ENCODE data around the gene IFT27.
"Not testable (repeated sequence)": the region's sequence is repeated elsewhere in the genome, so short reads cannot be mapped to it uniquely, and the experiment has no call there.

The IFT27 gene

GRCh38 chr22:36733271-36733670 lies 42.6 kb downstream of the IFT27 start:
- Histone ChIP-seq H3K9ac (ENCODE audit: low read depth, low read length, poor library complexity) (no peak overlapping the region), H3K14ac (ENCODE audit: low read length) (no peak overlapping the region), H3K18ac (ENCODE audit: low read length) (no peak overlapping the region), H3K4me3 (ENCODE audit: low read length in 2 of 2) (no peak overlapping the region), H4K8ac (ENCODE audit: low read depth, low read length) (no peak overlapping the region), H3K36me3 (replicated peaks in 1 of 2; ENCODE audit: control insufficient read depth in 2 of 2, insufficient read depth in 2 of 2, low read length in 2 of 2) (no peaks in the 10 kb centered on the region), H3K4me1 (ENCODE audit: control insufficient read depth in 2 of 2, insufficient read depth in 1 of 2, low read depth in 1 of 2, low read length in 2 of 2) (peaks cover 0 to 8% of the 10 kb centered on the region in 2 donors), H3K4me2 (ENCODE audit: insufficient read depth, low read length, poor library complexity, severe bottlenecking) (no peak overlapping the region), H2BK12ac (ENCODE audit: low read length) (no peak overlapping the region), H2BK5ac (ENCODE audit: low read length) (no peak overlapping the region), H2BK120ac (ENCODE audit: low read depth, low read length) (no peak overlapping the region), H3K4ac (ENCODE audit: low read length) (no peak overlapping the region), H2AK5ac (ENCODE audit: low read depth, low read length) (no peak overlapping the region), H4K91ac (ENCODE audit: low read depth, low read length, poor library complexity) (no peak overlapping the region), H3K27ac (replicated peaks; ENCODE audit: low read length) (no peak overlapping the region), H2AFZ (ENCODE audit: low read length) (no peak overlapping the region), H3K27me3 (ENCODE audit: control insufficient read depth in 3 of 3, insufficient read depth in 3 of 3, low read depth in 1 of 3, low read length in 3 of 3) (peaks cover 0 to 14% (median 0%) of the 10 kb centered on the region in 3 experiments), H3K79me1 (ENCODE audit: low read depth, low read length) (no peaks in the 10 kb centered on the region), H3K23ac (ENCODE audit: low read depth, low read length, poor library complexity) (no peak overlapping the region), H3K9me3 (replicated peaks in 1 of 2; ENCODE audit: control insufficient read depth in 2 of 2, insufficient read depth in 1 of 2, low read depth in 1 of 2, low read length in 2 of 2) (peaks cover 0 to 3% of the 10 kb centered on the region in 2 donors), H2BK15ac (ENCODE audit: low read length) (no peak overlapping the region)
- no CpG with 5 or more reads among the region's 3 CpGs for WGBS, 2 donors (ENCODE audit: extremely low coverage in 2 of 2, insufficient read length in 2 of 2, insufficient replicate concordance in 1 of 2)
- no peak for DNase-seq (ENCODE audit: low spot score)

- Histone ChIP-seq H3K14ac (ENCODE audit: low read length) (no peak overlapping the region), H3K79me1 (ENCODE audit: low read depth, low read length) (peaks cover 3% of the 10 kb centered on the region), H4K91ac (ENCODE audit: low read depth, low read length, poor library complexity) (no peak overlapping the region), H3K4ac (ENCODE audit: low read length) (no peak overlapping the region), H3K9ac (ENCODE audit: low read depth, low read length, poor library complexity) (no peak overlapping the region), H4K8ac (ENCODE audit: low read depth, low read length) (no peak overlapping the region), H3K9me3 (replicated peaks in 1 of 2; ENCODE audit: control insufficient read depth in 2 of 2, insufficient read depth in 1 of 2, low read depth in 1 of 2, low read length in 2 of 2) (peaks cover 0 to 7% of the 10 kb centered on the region in 2 donors), H2BK12ac (ENCODE audit: low read length) (no peak overlapping the region), H2BK5ac (ENCODE audit: low read length) (no peak overlapping the region), H3K4me2 (ENCODE audit: insufficient read depth, low read length, poor library complexity, severe bottlenecking) (no peak overlapping the region), H3K4me1 (ENCODE audit: control insufficient read depth in 2 of 2, insufficient read depth in 1 of 2, low read depth in 1 of 2, low read length in 2 of 2) (peaks cover 0 to 12% of the 10 kb centered on the region in 2 donors), H3K18ac (ENCODE audit: low read length) (no peak overlapping the region), H3K36me3 (replicated peaks in 1 of 2; ENCODE audit: control insufficient read depth in 2 of 2, insufficient read depth in 2 of 2, low read length in 2 of 2) (no peaks in the 10 kb centered on the region), H2AFZ (ENCODE audit: low read length) (no peak overlapping the region), H2BK15ac (ENCODE audit: low read length) (no peak overlapping the region), H3K4me3 (ENCODE audit: low read length in 2 of 2) (no peak overlapping the region), H3K27me3 (ENCODE audit: control insufficient read depth in 3 of 3, insufficient read depth in 3 of 3, low read depth in 1 of 3, low read length in 3 of 3) (peaks cover 0 to 18% (median 3%) of the 10 kb centered on the region in 3 experiments), H2AK5ac (ENCODE audit: low read depth, low read length) (no peak overlapping the region), H3K27ac (replicated peaks; ENCODE audit: low read length) (no peak overlapping the region), H3K23ac (ENCODE audit: low read depth, low read length, poor library complexity) (no peak overlapping the region), H2BK120ac (ENCODE audit: low read depth, low read length) (no peak overlapping the region)
- DNase-seq (ENCODE audit: low spot score): no peak
- no CpG with 5 or more reads among the region's 1 CpG for WGBS, 2 donors (ENCODE audit: extremely low coverage in 2 of 2, insufficient read length in 2 of 2, insufficient replicate concordance in 1 of 2)
Measured at GRCh38 chr22:36732609-36733008, 43.3 kb downstream of the IFT27 start.

DNA sequence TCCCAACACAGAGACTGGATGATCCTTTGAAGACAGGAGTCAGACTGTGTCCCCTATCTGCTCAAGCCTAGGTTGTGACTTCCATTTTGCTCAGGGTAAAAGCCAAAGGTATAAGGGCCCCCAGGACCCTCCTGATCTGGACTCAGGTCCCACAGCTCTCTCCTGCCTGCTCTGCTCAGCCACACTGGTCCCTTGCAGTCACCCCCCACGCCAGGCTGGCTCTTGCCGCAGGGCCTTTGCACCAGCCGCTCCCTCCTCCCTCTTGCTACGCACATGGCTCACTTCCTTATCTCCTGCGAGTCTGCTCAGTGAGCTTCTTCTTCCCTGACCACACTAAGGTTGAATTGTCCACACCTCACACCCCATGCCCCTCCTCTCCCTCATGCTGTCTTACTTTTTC lies 44.0 kb downstream of the IFT27 start:
- H3K4me2 ChIP-seq (ENCODE audit: insufficient read depth, low read length, poor library complexity, severe bottlenecking): no peak overlapping the region
- no peak overlapping the region for H2BK5ac ChIP-seq (ENCODE audit: low read length)
- no peaks in the 10 kb centered on the region for H3K36me3 ChIP-seq (replicated peaks in 1 of 2; ENCODE audit: control insufficient read depth in 2 of 2, insufficient read depth in 2 of 2, low read length in 2 of 2)
- H3K27ac ChIP-seq (replicated peaks; ENCODE audit: low read length): no peak overlapping the region
- no peak overlapping the region for H2AK5ac ChIP-seq (ENCODE audit: low read depth, low read length)
- peak overlapping the region; percentile 34 for H3K23ac ChIP-seq (ENCODE audit: low read depth, low read length, poor library complexity)
- peaks cover 0 to 22% (median 3%) of the 10 kb centered on the region in 3 experiments for H3K27me3 ChIP-seq (ENCODE audit: control insufficient read depth in 3 of 3, insufficient read depth in 3 of 3, low read depth in 1 of 3, low read length in 3 of 3)
- no peak overlapping the region for H2AFZ ChIP-seq (ENCODE audit: low read length)
- no peak for DNase-seq (ENCODE audit: low spot score)
- H3K4ac ChIP-seq (ENCODE audit: low read length): no peak overlapping the region
- H3K4me1 ChIP-seq (ENCODE audit: control insufficient read depth in 2 of 2, insufficient read depth in 1 of 2, low read depth in 1 of 2, low read length in 2 of 2): peaks cover 0 to 12% of the 10 kb centered on the region in 2 donors
- no peak overlapping the region for H4K8ac ChIP-seq (ENCODE audit: low read depth, low read length)
- H3K9ac ChIP-seq (ENCODE audit: low read depth, low read length, poor library complexity): no peak overlapping the region
- no peak overlapping the region for H2BK12ac ChIP-seq (ENCODE audit: low read length)
- H2BK120ac ChIP-seq (ENCODE audit: low read depth, low read length): no peak overlapping the region
- H2BK15ac ChIP-seq (ENCODE audit: low read length): no peak overlapping the region
- peaks cover 3% of the 10 kb centered on the region for H3K79me1 ChIP-seq (ENCODE audit: low read depth, low read length)
- no peak overlapping the region for H3K4me3 ChIP-seq (ENCODE audit: low read length in 2 of 2)
- H3K18ac ChIP-seq (ENCODE audit: low read length): no peak overlapping the region
- H3K14ac ChIP-seq (ENCODE audit: low read length): no peak overlapping the region
- WGBS, 2 donors (ENCODE audit: extremely low coverage in 2 of 2, insufficient read length in 2 of 2, insufficient replicate concordance in 1 of 2): no CpG with 5 or more reads among the region's 5 CpGs
- H3K9me3 ChIP-seq (replicated peaks in 1 of 2; ENCODE audit: control insufficient read depth in 2 of 2, insufficient read depth in 1 of 2, low read depth in 1 of 2, low read length in 2 of 2): peaks cover 0 to 7% of the 10 kb centered on the region in 2 donors
- H4K91ac ChIP-seq (ENCODE audit: low read depth, low read length, poor library complexity): no peak overlapping the region

GRCh38 chr22:36731321-36731720 lies 44.6 kb downstream of the IFT27 start:
- not testable (repeated sequence) for H2BK5ac ChIP-seq (ENCODE audit: low read length); H2BK15ac ChIP-seq (ENCODE audit: low read length); H3K4me2 ChIP-seq (ENCODE audit: insufficient read depth, low read length, poor library complexity, severe bottlenecking); H4K8ac ChIP-seq (ENCODE audit: low read depth, low read length); H3K9me3 ChIP-seq (replicated peaks in 1 of 2; ENCODE audit: control insufficient read depth in 2 of 2, insufficient read depth in 1 of 2, low read depth in 1 of 2, low read length in 2 of 2); H2AK5ac ChIP-seq (ENCODE audit: low read depth, low read length); H3K4me3 ChIP-seq (ENCODE audit: low read length in 2 of 2); DNase-seq (ENCODE audit: low spot score); H2AFZ ChIP-seq (ENCODE audit: low read length); H3K79me1 ChIP-seq (ENCODE audit: low read depth, low read length); H2BK120ac ChIP-seq (ENCODE audit: low read depth, low read length); H3K27ac ChIP-seq (replicated peaks; ENCODE audit: low read length); H3K4ac ChIP-seq (ENCODE audit: low read length); H2BK12ac ChIP-seq (ENCODE audit: low read length); H4K91ac ChIP-seq (ENCODE audit: low read depth, low read length, poor library complexity); H3K36me3 ChIP-seq (replicated peaks in 1 of 2; ENCODE audit: control insufficient read depth in 2 of 2, insufficient read depth in 2 of 2, low read length in 2 of 2); H3K18ac ChIP-seq (ENCODE audit: low read length)
- peaks cover 0 to 25% (median 3%) of the 10 kb centered on the region in 3 experiments for H3K27me3 ChIP-seq (ENCODE audit: control insufficient read depth in 3 of 3, insufficient read depth in 3 of 3, low read depth in 1 of 3, low read length in 3 of 3)
- H3K4me1 ChIP-seq (ENCODE audit: control insufficient read depth in 2 of 2, insufficient read depth in 1 of 2, low read depth in 1 of 2, low read length in 2 of 2): peaks cover 0 to 12% of the 10 kb centered on the region in 2 donors
- peak overlapping the region; percentile 34 for H3K23ac ChIP-seq (ENCODE audit: low read depth, low read length, poor library complexity)
- WGBS, 2 donors (ENCODE audit: extremely low coverage in 2 of 2, insufficient read length in 2 of 2, insufficient replicate concordance in 1 of 2): no CpG with 5 or more reads among the region's 6 CpGs
- H3K9ac ChIP-seq (ENCODE audit: low read depth, low read length, poor library complexity): peak overlapping the region; percentile 33
- H3K14ac ChIP-seq (ENCODE audit: low read length): peak overlapping the region; percentile 75
